ENCODE data around the gene HEBP2.

HEBP2 gene

DNA sequence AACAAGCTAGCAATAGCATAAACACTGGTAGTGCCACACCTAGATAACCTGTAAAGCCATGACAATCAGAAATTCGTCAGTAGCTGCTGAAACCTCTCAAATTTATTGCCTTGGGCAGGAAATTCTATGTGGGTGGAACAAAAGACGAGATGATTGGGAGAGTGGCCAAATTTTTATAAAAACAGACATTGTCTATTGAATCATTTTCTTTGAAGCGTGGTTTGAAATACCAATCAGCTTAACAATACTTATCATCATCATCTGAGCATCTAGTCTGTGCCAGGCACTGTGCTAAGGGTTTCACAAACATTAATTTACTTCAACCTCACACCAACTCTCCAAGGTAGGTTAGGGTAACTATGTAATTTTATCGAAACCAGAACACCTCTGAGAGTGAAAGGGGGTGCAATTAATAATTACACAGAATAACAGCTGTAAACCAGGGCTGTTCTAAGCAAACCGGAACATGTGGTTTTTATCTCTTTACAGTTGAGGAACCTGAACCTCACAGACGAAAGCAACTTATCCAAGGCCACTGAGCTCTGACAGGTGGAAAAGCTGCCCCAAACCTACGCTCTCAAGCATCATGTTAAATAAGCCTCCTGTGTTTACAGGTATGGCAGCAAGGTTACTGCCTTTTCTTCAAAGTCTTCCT, 51.9 kb downstream of the HEBP2 start:
- DNase-seq (ENCODE audit: low read depth) = no peak

DNA sequence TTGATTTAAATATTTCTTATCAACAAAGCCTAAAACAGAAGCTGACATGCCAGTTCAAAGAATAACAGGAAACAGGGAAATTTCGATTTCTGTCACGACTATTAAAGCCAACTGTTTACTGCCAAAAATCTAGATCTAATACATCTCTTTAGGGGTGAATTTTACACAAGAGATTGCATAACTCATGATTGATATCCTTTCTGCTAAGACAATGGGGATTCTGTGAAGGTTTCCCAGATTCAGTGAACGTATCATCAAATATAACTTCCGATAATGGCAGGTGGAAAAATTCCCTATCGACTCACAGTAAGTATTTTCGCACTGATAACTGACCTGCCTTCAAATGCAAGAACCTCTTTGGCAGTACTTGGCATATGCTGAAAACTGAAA, 52.4 kb downstream of the HEBP2 start:
- DNase-seq (ENCODE audit: low read depth) = no peak

- no peak for DNase-seq (ENCODE audit: low read depth)
Measured at GRCh38 chr6:138461647-138462046, 57.6 kb downstream of the HEBP2 start.

GRCh38 chr6:138464085-138464484, 60.1 kb downstream of the HEBP2 start:
- DNase-seq (ENCODE audit: low read depth) = no peak

- DNase-seq (ENCODE audit: low read depth) = no peak
Measured at GRCh38 chr6:138465007-138465645, 61.1 kb downstream of the HEBP2 start.

GRCh38 chr6:138467901-138468300, 63.9 kb downstream of the HEBP2 start:
- DNase-seq (ENCODE audit: low read depth) = no peak

DNA sequence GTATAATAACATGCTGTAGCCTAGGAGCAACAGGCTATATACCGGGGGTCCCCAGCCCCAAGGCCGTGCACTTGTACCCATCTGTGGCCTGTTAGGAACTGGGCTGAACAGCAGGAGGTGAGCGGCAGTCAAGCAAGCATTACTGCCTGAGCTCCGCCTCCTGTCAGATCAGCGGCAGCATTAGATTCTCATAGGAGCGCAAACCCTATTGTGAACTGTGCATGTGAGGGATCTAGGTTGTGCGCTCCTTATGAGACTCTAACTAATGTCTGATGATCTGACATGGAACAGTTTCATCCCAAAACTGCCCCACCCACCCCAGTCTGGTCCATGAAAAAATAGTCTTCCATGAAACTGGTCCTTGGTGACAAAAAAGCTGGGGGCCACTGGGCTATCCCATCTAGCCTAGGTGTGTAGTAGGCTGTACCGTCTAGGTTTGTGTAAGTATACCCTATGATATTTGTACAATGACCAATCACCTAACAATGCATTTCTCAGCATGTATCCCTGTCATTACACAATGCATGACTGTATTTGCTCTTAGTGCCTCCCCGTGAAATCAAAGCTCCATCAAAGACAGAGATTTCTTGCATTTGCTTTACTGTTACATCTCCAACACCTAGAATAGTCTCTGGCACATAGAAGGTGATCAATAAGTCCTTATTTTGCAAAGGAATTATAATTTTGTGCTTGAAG, 64.4 kb downstream of the HEBP2 start:
- DNase-seq (ENCODE audit: low read depth) = no peak
